Ishikawa (cell line): ENCODE data around the gene ACER1.

Experiments
- MAX ChIP-seq: IDR thresholded peaks from 2 replicates; pipeline ENCODE4 v1.6.1; 2012
- TAF1 ChIP-seq: IDR thresholded peaks from 2 replicates; pipeline ENCODE4 v1.6.1; 2012; ENCODE audit warnings: low read depth, mild to moderate bottlenecking
- TEAD4 ChIP-seq: IDR thresholded peaks from 2 replicates; pipeline ENCODE4 v1.6.1; 2012
- YY1 ChIP-seq: IDR thresholded peaks from 2 replicates; pipeline ENCODE4 v1.6.1; 2012; ENCODE audit warnings: low read depth
- ZBTB7A ChIP-seq: IDR thresholded peaks from 2 replicates; pipeline ENCODE4 v1.6.1; 2012; ENCODE audit warnings: low read depth

GRCh38 chr19:6381030-6381750 lies 47.8 kb upstream of the ACER1 start:
- no peak for TF ChIP-seq TEAD4
- no peak for TF ChIP-seq TAF1
- TF ChIP-seq MAX = no peak
- TF ChIP-seq YY1 = no peak
- no peak for TF ChIP-seq ZBTB7A
